NCI-H748 treated with DMSO at 0.1 percent for 48 hours (cell line): Measurements from ENCODE around the gene TMEM178B.
"Not testable (repeated sequence)": the region's sequence is repeated elsewhere in the genome, so short reads cannot be mapped to it uniquely, and the experiment has no call there.

Experiments
- DNase-seq: peaks from one replicate; lab custom pipeline; 2025; lab: John Stamatoyannopoulos, UW

TMEM178B gene

DNA sequence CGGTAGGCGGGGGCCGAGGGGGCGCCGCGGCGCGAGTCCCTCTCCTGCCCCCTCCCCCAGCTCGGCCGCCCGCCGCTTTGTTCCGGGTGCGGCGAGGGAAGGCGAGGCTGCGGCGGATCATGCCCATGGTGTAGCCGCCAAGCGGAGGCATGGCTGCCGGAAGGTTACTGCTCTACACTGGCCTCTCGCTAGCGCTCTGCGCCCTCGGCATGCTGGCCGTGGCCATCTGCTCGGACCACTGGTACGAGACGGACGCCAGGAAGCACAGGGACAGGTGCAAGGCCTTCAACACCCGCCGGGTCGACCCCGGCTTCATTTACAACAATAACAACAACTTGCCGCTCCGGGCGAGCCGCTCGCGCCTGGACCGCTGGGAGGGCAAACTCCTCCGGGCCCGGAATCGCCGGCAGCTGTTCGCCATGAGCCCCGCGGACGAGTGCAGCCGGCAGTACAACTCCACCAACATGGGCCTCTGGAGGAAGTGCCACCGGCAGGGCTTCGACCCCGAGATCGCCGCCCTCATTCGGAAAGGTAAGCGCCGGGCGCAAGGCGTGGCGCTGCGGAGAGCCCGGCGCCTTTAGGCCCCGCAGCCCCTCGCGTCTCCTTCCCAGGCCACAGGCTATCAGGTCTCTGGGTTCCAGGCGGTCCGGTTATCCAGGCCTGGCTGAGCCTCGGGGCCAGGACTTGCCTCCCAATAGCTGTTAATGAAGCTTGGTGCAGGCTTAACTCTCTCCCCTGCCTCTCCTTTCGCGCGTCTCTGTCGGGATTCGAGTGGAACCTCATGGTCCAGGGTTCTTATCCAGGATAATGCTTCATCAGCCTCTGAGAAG, 513 bp downstream of the TMEM178B start:
- no peak for DNase-seq

DNA sequence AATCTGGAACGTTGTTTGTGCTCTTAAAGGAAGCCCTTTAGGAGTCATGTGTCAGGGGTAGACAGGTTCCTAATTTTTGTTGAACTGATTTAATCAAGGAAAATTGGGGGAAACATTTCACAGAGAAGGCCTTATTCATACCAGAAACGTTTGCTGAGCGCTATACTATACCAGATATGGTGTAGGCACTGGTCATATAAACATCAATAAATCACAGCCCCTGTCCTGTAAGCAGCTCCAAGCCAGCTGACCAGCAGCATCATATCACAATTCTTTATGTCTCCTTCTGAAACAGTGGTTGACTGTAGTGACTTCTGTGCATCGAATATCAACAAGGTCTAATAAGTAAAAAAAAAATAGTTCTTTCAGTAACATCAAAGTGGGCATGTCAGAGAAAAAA, 1.1 kb downstream of the TMEM178B start:
- DNase-seq = no peak

- peak; percentile 75 for DNase-seq
These were observed 2.5 kb downstream of the TMEM178B start for GRCh38 chr7:141076377-141076776.

DNA sequence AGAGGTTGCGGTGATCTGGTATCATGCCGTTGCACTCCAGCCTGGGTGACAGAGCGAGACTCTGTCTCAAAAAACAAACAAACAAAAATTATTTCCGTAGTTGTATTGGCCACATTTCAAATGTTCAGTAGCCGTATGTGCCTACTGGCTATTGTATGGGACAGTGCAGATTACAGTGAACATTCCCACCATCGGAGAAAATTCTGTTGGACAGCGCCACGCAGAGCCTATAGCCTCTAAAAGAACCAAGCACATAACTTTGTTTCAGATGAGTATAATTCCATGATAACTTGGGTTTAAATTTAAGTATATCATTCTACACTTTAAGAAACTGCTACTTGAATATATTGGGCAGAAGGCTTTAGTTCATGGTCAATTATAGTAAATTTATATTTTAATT, 5.4 kb downstream of the TMEM178B start:
- no peak for DNase-seq

DNA sequence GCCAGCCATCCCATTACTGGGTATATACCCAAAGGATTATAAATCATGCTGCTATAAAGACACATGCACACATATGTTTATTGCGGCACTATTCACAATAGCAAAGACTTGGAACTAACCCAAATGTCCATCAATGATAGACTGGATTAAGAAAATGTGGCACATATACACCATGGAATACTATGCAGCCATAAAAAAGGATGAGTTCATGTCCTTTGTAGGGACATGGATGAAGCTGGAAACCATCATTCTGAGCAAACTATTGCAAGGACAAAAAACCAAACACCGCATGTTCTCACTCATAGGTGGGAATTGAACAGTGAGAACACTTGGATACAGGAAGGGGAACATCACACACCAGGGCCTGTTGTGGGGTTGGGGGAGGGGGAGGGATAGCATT, 15.6 kb downstream of the TMEM178B start:
- not testable (repeated sequence) for DNase-seq

GRCh38 chr7:141094336-141095070, 20.6 kb downstream of the TMEM178B start:
- DNase-seq = no peak

GRCh38 chr7:141097430-141097829, 23.6 kb downstream of the TMEM178B start:
- no peak for DNase-seq

DNA sequence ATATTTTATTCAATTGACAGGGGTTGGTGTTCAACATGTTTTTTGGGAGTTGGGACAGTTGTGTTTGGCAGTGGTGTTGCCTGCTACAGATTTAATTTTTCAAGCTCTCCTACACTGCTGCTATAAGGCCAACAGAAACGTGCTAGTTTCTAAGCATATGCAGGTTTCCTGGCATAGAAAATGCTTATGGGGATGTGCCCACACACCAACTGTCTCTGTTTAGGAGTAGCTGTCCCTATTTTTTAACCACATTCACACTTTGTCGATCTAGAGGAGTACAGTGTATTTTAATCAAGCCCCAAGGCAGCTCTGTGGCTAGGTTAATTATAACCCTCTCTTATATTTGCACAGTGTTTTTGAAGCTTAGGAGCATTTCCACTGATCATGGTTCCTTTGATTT, 28.6 kb downstream of the TMEM178B start:
- DNase-seq = no peak

- DNase-seq = no peak
These were observed 30.1 kb downstream of the TMEM178B start for GRCh38 chr7:141103847-141104429.

GRCh38 chr7:141113131-141113530, 39.3 kb downstream of the TMEM178B start:
- no peak for DNase-seq

GRCh38 chr7:141114029-141114664, 40.3 kb downstream of the TMEM178B start:
- no peak for DNase-seq

- DNase-seq = peak; percentile 79
These were observed 42.1 kb downstream of the TMEM178B start for GRCh38 chr7:141115965-141116364.

DNA sequence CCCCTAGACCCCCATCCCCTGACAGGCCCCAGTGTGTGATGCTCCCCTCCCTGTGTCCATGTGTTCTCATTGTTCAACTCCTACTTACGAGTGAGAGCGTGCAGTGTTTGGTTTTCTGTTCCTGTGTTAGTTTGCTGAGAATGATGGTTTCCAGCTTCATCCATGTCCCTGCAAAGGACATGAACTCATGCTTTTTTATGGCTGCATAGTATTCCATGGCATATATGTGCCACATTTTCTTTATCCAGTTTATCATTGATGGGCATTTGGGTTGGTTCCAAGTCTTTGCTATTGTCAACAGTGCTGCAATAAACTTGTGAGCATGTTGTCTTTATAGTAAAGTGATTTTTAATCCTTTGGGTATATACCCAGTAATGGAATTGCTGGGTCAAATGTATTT, 42.8 kb downstream of the TMEM178B start:
- DNase-seq = not testable (repeated sequence)

- DNase-seq = no peak
These were observed 44.9 kb downstream of the TMEM178B start for GRCh38 chr7:141118767-141119166.

DNA sequence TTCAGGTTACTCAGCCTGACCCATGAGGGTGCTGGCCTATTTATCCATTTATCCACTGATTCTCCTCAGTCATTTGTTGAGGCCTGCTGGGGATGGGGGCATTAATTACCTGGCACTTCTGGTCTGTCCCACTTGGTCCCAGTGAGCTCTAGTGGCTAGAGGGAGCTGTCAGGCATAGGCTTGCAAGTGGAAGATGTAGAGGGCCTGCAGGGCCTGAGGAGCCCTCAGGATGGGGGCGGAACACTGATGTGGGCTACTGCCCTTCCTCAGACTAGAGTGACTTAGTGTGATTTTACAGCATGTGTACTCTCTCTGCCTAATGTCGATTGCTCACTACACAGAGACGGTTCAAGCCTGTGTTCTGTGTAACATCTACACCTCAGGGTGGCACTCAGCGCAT, 45.3 kb downstream of the TMEM178B start:
- no peak for DNase-seq

DNA sequence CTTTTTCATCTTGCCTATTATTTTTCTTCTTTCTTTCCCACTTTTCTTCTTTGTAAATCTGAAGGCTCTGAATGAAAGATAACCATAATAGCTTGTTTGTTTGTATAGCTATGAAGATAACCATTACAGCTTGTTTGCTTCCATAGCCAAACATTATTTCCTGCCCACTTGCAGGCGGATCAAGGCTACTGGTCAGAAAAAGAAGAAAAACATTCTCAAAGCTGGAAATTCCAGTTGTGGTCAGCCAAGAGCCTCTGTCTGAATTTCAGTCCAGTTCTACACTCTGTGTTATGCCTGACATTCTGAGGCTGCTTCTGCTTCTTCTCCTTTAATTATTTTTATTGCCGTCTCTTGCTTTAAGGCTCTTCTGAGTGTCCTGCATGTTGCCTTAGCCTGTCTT, 48.9 kb downstream of the TMEM178B start:
- DNase-seq = no peak

GRCh38 chr7:141123522-141123921, 49.7 kb downstream of the TMEM178B start:
- no peak for DNase-seq

DNA sequence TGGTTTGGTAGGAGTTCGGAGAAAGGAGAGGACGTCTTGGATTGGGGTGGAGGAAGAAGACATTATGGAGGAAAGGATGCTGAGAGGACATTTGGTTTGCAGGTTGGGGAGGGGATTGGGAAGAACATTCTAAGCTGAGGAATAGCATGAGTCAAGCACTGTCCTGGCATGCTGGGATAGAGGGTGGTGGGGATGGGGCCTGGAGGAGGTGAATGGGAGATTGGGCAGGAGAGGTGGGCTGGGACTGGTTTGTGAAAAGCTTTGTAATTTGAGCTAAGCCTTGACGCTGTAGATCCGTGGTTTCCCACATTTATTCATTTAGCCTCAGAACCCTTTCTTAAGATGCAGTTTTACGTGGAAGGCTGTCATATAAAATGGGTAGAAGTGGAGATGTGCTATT, 52.2 kb downstream of the TMEM178B start:
- no peak for DNase-seq

GRCh38 chr7:141128506-141128905, 54.6 kb downstream of the TMEM178B start:
- no peak for DNase-seq

- no peak for DNase-seq
These were observed 55.1 kb downstream of the TMEM178B start for GRCh38 chr7:141128931-141129330.

- DNase-seq = no peak
These were observed 58.8 kb downstream of the TMEM178B start for GRCh38 chr7:141132671-141133070.

DNA sequence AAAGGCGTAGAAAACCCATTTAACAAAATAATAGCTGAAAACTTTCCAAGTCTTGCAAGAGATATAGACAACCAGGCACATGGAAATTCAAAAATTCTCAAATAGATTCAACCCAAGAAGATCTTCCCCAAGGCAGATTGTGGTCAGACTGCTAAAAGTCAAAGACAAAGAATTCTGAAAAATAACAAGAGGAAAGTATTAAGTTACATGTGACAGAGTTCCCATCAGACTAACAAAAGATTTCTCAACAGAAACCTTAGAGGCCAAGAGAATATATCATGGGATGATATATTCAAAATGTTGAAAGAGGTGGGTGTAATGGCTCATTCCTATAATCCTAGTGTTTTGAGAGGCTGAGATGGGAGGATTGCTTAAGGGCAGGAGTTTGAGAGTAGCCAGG, 59.8 kb downstream of the TMEM178B start:
- DNase-seq = no peak

DNA sequence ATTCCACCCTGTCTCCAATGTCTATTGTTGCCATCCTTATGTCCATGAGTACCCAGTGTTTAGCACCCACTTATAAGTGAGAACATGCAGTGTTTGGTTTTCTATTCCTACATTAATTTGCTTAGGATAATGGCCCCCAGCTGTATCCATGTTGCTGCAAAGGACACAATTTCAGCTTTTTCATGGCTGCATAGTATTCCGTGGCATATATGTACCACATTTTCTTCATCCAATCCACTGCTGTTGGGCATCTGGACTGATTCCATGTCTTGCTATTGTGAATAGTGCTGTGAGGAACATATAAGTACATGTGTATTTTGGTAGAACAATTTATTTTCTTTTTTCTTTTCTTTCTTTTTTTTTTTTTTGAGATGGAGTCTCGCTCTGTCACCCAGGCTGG, 68.2 kb downstream of the TMEM178B start:
- no peak for DNase-seq
